GM12872 (cell line): ENCODE measurements around the gene ITGB8.

ENCODE experiments used
- CTCF ChIP-seq: IDR thresholded peaks from 3 replicates; pipeline ENCODE4 v1.5.1; 2011; ENCODE audit warnings: low read depth, mild to moderate bottlenecking, low read length, moderate library complexity; ENCODE audit not compliant: insufficient read depth

The ITGB8 gene

GRCh38 chr7:20395511-20395910 lies 64.8 kb downstream of the ITGB8 start:
- no peak for TF ChIP-seq CTCF

GRCh38 chr7:20399521-20399920 lies 68.8 kb downstream of the ITGB8 start:
- TF ChIP-seq CTCF = no peak

- no peak for TF ChIP-seq CTCF
These were observed 71.4 kb downstream of the ITGB8 start for GRCh38 chr7:20401861-20402746.

- TF ChIP-seq CTCF = peak; percentile 33; the same call in 1 of the 3 replicates
These were observed 72.1 kb downstream of the ITGB8 start for GRCh38 chr7:20402747-20403230.

- no peak for TF ChIP-seq CTCF
These were observed 72.6 kb downstream of the ITGB8 start for GRCh38 chr7:20403331-20403730.

GRCh38 chr7:20404320-20404719 lies 73.6 kb downstream of the ITGB8 start:
- TF ChIP-seq CTCF = no peak

GRCh38 chr7:20407585-20408466 lies 77.1 kb downstream of the ITGB8 start:
- no peak for TF ChIP-seq CTCF
